Smooth muscle cell (in vitro differentiated cells): ENCODE data around the gene C12orf50. TPM values are rescaled to one million over a fixed set of nuclear protein-coding genes. Genes with fewer than 3 reads are reported as not detected.
A peak's percentile ranks its signal among the peaks of the same experiment; 100 is the strongest.
"Not testable (repeated sequence)": the region's sequence is repeated elsewhere in the genome, so short reads cannot be mapped to it uniquely, and the experiment has no call there.

ENCODE experiments used
- DNase-seq: peaks from one replicate; lab custom pipeline; 2025; ENCODE audit not compliant: unreplicated experiment; lab: John Stamatoyannopoulos, UW
- H2AFZ ChIP-seq: fragments of 200-600 bp; sonication (generic); 2 replicates; pipeline ENCODE4 v1.6.0; 2016; ENCODE audit warnings: antibody characterized with exemption, low read depth, mild to moderate bottlenecking
- H3F3A ChIP-seq: fragments of 200-600 bp; sonication (generic); 2 replicates; pipeline ENCODE4 v1.6.0; 2017; ENCODE audit warnings: antibody characterized with exemption, low read depth
- H3K27ac ChIP-seq: fragments of 200-600 bp; sonication (generic); 2 replicates; pipeline ENCODE4 v1.5.1; 2016; ENCODE audit warnings: low read depth, mild to moderate bottlenecking
- H3K27me3 ChIP-seq: fragments of 200-600 bp; sonication (generic); 2 replicates; pipeline ENCODE4 v1.6.1; 2016; ENCODE audit warnings: low read depth, mild to moderate bottlenecking
- H3K36me3 ChIP-seq: fragments of 200-600 bp; sonication (generic); 2 replicates; pipeline ENCODE4 v1.5.1; 2016; ENCODE audit warnings: low read depth
- H3K4me1 ChIP-seq: fragments of 200-600 bp; sonication (generic); 2 replicates; pipeline ENCODE4 v1.5.1; 2016; ENCODE audit warnings: low read depth
- H3K4me2 ChIP-seq: fragments of 200-600 bp; sonication (generic); 2 replicates; pipeline ENCODE4 v1.6.0; 2016; ENCODE audit warnings: mild to moderate bottlenecking
- H3K4me3 ChIP-seq: fragments of 200-600 bp; sonication (generic); 2 replicates; pipeline ENCODE4 v1.5.1; 2016; ENCODE audit warnings: mild to moderate bottlenecking
- H3K79me2 ChIP-seq: fragments of 200-600 bp; sonication (generic); 2 replicates; pipeline ENCODE4 v1.6.0; 2016; ENCODE audit warnings: low read depth, mild to moderate bottlenecking
- H3K9ac ChIP-seq: fragments of 200-600 bp; sonication (generic); 2 replicates; pipeline ENCODE4 v1.6.0; 2016; ENCODE audit warnings: low read depth
- H3K9me3 ChIP-seq: fragments of 200-600 bp; sonication (generic); replicated peaks from 2 replicates; pipeline ENCODE4 v1.5.1; 2016; ENCODE audit warnings: low read depth
- H4K20me1 ChIP-seq: fragments of 200-600 bp; sonication (generic); 2 replicates; pipeline ENCODE4 v1.6.0; 2016; ENCODE audit warnings: low read depth
- WGBS: methylation state at CpG from one replicate; pipeline ENCODE4 v1.1.7; 2016; ENCODE audit warnings: low lambda C conversion rate; 5-methylcytosine and 5-hydroxymethylcytosine counted together
- polyA plus RNA-seq: library from polyadenylated mRNA; unstranded; fragments of >200 nt; fragmentation: Nextera tagmentation; extraction: Ambion mirVana; gene quantifications from 2 replicates; pipeline ENCODE4 v1.2.1, GENCODE V29; 2016
- total RNA-seq: library from RNA; depleted of rRNA; stranded (reverse); fragments of >200 nt; gene quantifications from 2 replicates; pipeline ENCODE4 v1.2.3, GENCODE V29; 2014
- TF ChIP-seq, protein P1 (sequence below): fragments of 200-600 bp; sonication (generic); IDR thresholded peaks from 2 replicates; pipeline ENCODE4 v1.5.1; 2017; ENCODE audit warnings: borderline replicate concordance, mild to moderate bottlenecking, antibody characterized with exemption; ENCODE audit not compliant: insufficient read depth, poor library complexity, severe bottlenecking

The C12orf50 gene
- total and polyA plus RNA-seq, 2 experiments from 2014 or later = 0.31 TPM; not detected in 1

GRCh38 chr12:87960566-87960965 is 68.6 kb downstream of the C12orf50 start:
- TF ChIP-seq, protein P1, sequence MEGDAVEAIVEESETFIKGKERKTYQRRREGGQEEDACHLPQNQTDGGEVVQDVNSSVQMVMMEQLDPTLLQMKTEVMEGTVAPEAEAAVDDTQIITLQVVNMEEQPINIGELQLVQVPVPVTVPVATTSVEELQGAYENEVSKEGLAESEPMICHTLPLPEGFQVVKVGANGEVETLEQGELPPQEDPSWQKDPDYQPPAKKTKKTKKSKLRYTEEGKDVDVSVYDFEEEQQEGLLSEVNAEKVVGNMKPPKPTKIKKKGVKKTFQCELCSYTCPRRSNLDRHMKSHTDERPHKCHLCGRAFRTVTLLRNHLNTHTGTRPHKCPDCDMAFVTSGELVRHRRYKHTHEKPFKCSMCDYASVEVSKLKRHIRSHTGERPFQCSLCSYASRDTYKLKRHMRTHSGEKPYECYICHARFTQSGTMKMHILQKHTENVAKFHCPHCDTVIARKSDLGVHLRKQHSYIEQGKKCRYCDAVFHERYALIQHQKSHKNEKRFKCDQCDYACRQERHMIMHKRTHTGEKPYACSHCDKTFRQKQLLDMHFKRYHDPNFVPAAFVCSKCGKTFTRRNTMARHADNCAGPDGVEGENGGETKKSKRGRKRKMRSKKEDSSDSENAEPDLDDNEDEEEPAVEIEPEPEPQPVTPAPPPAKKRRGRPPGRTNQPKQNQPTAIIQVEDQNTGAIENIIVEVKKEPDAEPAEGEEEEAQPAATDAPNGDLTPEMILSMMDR = no peak
- no peaks in the 10 kb centered on the region for H3K36me3 ChIP-seq
- no peak overlapping the region for H3K4me2 ChIP-seq
- H3K27ac ChIP-seq = no peak overlapping the region
- H2AFZ ChIP-seq = peak overlapping the region; percentile 3
- H3K79me2 ChIP-seq = no peaks in the 10 kb centered on the region
- H3K9me3 ChIP-seq = no peaks in the 10 kb centered on the region
- no peaks in the 10 kb centered on the region for H3K27me3 ChIP-seq
- H3K9ac ChIP-seq = no peak overlapping the region
- no peaks in the 10 kb centered on the region for H4K20me1 ChIP-seq
- H3K4me1 ChIP-seq = no peaks in the 10 kb centered on the region
- H3F3A ChIP-seq = no peaks in the 10 kb centered on the region
- no peak overlapping the region for H3K4me3 ChIP-seq
- WGBS = 85% methylated on average over 2 of the region's 2 CpGs
- no peak for DNase-seq

- not testable (repeated sequence) for H3K9me3 ChIP-seq, H3K79me2 ChIP-seq, H3K4me2 ChIP-seq, H3K27ac ChIP-seq, H3K27me3 ChIP-seq, H3F3A ChIP-seq, H3K4me3 ChIP-seq, H4K20me1 ChIP-seq, H3K36me3 ChIP-seq, H3K4me1 ChIP-seq, H3K9ac ChIP-seq, DNase-seq, H2AFZ ChIP-seq
- 98% methylated on average over 7 of the region's 7 CpGs for WGBS
Measured at GRCh38 chr12:87954028-87954427, 75.2 kb downstream of the C12orf50 start.

- Histone ChIP-seq H2AFZ (no peak overlapping the region), H3K79me2 (no peaks in the 10 kb centered on the region), H3K9ac (no peak overlapping the region), H3K36me3 (no peaks in the 10 kb centered on the region), H3K4me1 (no peaks in the 10 kb centered on the region), H3K9me3 (no peaks in the 10 kb centered on the region), H3K27me3 (no peaks in the 10 kb centered on the region), H3F3A (no peaks in the 10 kb centered on the region), H3K4me2 (no peak overlapping the region), H4K20me1 (no peaks in the 10 kb centered on the region), H3K27ac (no peak overlapping the region), H3K4me3 (no peak overlapping the region)
- 5% methylated on average over 3 of the region's 3 CpGs for WGBS
- TF ChIP-seq, protein P1 = peak; percentile 65
- DNase-seq = no peak
Measured at GRCh38 chr12:87953256-87953860, 75.8 kb downstream of the C12orf50 start.

GRCh38 chr12:87952850-87953249 is 76.4 kb downstream of the C12orf50 start:
- H3K9me3 ChIP-seq = no peaks in the 10 kb centered on the region
- TF ChIP-seq, protein P1 = no peak
- no peaks in the 10 kb centered on the region for H3K4me1 ChIP-seq
- 71% methylated on average over 5 of the region's 5 CpGs for WGBS
- no peak overlapping the region for H3K27ac ChIP-seq
- H3K36me3 ChIP-seq = no peaks in the 10 kb centered on the region
- H3F3A ChIP-seq = no peaks in the 10 kb centered on the region
- H2AFZ ChIP-seq = no peak overlapping the region
- no peaks in the 10 kb centered on the region for H3K27me3 ChIP-seq
- DNase-seq = no peak
- H4K20me1 ChIP-seq = no peaks in the 10 kb centered on the region
- no peaks in the 10 kb centered on the region for H3K79me2 ChIP-seq
- no peak overlapping the region for H3K9ac ChIP-seq
- H3K4me3 ChIP-seq = no peak overlapping the region
- H3K4me2 ChIP-seq = no peak overlapping the region
